DMS114 treated with DMSO at 0.1 percent for 48 hours (cell line): ENCODE results near the gene VPS45.
"Not testable (repeated sequence)": the region's sequence is repeated elsewhere in the genome, so short reads cannot be mapped to it uniquely, and the experiment has no call there.

Experiments
- DNase-seq: peaks from one replicate; lab custom pipeline; 2025; ENCODE audit not compliant: unreplicated experiment; lab: John Stamatoyannopoulos, UW

The VPS45 gene

DNA sequence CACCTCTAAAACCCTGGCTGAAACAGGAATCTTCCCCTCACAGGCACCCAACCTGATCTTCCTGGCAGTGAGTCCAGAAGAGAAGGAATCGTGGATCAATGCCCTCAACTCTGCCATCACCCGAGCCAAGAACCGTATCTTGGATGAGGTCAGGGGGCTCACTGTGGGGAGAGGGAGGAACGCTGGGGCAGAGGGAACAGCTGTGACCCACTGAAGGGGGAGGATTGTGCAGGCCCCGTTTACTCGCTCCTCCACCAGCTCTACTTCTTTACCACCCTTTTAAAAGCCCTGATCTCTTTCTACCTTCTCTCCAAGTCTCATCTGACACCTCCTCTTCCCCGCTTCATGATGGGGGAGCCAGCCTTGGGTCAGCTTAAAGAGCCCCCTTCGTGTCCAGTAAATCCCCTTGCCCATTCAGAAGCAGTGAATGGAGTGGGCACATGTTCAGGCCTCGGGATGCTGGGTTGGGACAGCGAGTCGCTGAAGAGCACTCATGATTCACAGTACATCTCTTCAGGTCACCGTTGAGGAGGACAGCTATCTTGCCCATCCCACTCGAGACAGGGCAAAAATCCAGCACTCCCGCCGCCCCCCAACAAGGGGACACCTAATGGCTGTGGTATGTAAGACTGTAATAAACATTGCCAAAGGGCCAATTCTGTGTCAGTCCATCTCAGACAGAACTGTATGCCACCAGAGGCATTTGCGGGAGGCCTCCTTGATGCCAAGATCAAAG, 89.5 kb downstream of the VPS45 start:
- DNase-seq, result no peak

GRCh38 chr1:150159550-150159949, 92.0 kb downstream of the VPS45 start:
- DNase-seq, result no peak

DNA sequence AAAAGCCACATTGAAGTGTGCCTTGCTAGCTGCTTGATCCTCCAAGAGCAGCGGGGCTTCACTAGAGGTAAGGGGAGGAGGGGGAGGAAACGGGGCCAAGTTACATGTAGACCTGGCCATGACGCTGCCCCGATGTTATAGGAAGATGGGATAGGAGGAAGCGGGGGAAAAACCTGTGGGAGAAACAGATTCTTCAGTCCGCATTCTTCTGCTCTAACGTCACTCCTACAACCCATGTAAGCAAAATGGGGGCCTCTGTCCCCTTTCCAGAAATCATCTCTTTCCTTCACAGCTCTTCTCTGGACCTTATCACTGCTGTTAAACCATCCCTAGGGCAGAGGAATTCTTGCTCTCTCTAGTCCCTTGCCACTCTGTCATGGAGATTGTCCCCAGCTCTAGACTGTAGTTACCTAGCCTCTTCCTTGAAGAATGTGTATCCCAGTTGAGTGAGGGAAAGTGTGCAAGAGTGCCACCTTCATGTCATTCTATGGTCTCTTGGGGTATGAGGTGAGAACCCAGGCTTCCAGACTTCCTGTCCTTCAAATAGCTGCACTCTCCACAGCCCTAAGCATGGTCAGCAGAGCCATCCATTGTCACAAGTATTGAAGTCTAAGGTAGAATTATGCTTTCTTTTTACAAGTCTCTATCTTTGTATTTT, 93.5 kb downstream of the VPS45 start:
- no peak for DNase-seq

DNA sequence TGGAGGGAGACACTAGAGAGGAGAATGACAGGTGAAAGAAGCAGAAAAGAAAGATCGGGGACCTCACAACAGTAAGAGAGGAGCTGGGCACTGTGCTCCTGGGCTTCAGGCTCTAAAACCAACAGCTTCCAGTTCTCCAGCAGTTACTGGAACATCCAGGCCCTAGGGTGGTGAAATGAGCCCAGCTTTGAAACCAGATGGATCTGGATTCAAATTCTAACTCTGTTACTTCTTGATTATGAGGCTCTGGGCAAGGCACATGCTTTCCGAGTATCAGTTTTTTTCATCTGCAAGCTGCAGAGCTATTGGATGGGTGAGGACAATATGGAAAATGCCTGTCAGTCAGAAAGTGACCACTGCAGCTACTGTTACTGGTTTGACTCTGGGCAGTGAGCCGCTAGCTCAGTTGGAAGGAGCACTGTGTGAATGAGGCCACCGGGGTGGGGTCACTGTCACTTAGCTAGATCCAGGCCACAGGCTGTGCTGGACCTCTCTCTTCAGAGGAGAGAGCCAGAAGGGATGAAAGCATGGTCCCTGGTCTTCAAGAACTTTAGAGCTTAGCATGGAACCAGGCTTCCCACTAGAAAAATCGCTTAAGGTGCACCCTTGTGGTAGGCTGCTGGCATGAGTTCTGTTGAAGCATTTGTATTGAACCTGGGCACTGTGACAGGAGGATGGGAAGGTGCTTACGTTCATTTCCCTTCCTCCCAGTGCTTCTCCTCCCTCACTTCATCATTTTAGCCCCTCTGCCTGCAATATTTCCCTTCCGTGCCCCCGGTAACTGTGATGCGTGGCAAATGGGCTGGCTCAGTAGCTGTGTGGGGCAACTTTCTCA, 94.4 kb downstream of the VPS45 start:
- no peak for DNase-seq

- no peak for DNase-seq
These were observed 94.9 kb downstream of the VPS45 start for GRCh38 chr1:150162582-150162861.

DNA sequence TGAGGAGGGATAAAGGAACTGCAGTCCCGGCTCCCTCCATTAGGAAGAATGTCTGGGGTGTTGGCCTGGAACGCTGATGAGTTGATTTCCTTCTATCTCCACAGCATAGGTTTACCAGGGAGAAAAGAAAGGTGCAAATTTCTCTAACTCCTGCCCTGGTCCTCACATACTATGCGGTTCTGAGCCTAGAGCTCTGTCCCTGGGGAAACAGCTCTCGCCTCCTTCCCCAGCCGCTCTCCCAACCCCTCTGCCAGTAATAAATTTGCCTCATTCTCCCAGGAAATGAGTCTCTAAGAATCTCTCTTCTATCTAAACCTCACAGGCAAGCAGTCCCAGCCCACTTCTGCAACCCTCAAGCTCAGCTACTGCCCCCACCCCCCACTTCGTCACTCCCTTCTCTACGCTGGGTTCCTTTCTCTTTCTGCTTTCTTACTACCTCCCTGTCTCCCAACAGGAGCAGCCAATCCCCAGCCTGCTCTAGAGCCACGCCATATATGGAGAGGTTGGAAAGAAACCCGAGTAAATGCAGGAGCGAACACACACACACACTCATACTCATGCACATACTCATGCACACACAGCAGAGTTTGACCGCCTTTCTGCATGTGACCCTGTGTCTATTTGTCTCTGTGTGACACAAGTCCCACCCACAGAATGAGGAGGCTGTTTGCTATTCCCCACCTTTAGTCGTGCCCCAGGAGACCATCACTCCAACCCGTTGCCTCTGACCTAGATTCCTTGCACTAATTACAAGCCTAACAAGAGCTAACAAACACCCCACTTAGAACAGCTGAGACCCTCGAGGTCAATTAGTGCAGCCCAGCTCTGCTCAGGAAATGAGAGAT, 95.5 kb downstream of the VPS45 start:
- DNase-seq, result no peak

GRCh38 chr1:150164224-150164623, 96.6 kb downstream of the VPS45 start:
- DNase-seq, result no peak

DNA sequence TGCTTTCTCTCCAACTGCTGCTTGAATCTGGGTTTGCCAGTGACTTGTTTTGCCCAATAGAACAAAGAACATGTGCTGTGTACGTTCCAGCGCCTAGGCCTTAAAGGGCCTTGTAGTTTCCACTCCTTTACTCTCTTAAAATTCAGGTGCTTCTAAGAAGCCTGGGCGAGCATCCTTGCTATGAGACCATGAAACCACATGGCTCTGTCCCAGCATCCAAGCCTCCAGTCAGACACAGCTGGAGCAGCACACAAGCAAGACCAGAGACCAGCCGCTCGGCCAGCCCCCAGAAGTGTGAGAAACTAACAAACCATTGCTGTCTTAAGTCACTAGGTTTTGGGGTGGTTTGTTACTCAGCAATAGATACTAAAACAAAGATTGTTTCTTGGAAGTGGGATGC, 97.2 kb downstream of the VPS45 start:
- no peak for DNase-seq

GRCh38 chr1:150165622-150166612, 98.3 kb downstream of the VPS45 start:
- peak; percentile 35 for DNase-seq

DNA sequence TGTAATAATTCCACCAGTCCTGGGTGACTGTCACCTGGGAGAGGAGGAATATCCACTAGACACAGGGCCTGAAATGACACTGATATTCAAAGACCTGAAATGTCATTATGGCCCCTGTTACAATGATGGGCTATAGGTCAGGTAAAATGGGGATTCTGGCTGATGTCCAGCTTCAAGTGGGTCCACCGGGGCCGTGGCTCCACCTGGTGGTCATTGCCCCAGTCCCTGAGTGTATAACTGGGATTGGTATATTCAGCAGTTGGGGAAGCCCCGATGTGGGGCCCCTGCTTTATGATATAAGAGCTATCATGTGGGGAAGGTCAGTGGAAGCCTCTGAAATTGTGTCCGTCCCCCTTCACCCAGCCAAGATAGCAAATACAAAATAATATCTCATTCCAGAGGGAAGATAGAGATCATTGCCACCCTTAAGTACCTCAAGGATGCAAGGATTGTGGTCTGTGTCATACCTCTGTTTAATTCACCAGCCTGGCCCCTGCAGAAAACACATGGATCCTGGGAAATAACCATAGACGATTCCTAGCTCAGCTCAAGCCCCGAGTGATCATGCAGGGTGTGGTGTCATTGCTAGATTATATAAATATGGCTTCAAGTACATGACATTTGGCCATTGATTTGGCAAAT, 101.5 kb downstream of the VPS45 start:
- DNase-seq, result no peak

DNA sequence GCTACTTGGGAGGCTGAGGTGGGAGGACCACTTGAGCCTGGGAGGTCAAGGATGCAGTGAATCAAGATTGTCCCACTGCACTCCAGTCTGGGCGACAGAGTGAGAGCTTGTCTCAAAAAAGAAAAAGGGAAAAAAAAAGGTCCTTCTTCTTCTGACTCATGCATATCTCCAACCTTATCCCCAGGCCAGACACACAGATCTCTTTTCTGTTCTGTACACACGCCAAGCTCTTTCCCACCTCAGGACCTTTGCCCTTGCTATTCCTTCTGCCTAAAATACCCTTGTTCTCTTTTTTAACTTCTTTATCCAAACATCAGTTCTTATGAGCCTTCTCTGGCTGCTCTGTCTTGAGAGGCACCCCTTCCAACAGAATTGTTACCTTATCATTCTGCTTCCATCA, 104.2 kb downstream of the VPS45 start:
- no peak for DNase-seq

GRCh38 chr1:150173141-150173585, 105.6 kb downstream of the VPS45 start:
- DNase-seq, result no peak

DNA sequence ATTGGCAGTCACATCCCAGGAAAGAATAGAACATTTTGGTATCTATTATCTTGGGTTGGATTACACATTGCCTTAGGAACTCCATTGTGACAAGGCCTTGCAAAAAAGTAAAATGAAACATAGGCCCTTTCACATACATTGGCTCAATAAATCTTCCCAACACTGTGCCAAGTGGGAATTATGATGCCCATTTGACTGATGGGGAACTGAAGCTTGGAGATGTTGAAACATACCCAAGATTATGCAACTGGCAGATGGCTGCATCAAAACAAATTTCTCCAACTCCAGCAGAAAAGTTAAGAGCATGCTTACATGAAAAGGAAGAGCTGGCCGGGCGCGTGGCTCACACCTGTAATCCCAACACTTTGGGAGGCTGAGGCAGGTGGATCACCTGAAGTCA, 109.0 kb downstream of the VPS45 start:
- DNase-seq, result no peak

DNA sequence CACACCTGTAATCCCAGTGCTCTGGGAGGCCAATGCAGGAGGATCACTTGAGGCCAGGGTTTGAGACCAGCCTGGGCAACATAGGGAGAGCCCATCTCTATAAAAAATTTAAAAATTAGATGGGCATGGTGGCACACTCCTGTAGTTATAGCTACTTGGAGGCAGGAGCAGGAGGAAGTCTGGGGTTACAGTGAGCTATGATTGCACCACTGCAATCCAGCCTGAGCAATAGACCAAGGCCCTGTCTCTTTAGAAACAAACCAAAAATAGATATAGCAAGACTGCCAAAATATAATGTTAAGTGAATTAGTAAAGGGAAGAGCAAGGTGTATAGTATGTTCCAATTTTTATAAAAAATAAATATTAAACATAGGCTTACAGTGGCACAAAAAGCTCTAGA, 111.0 kb downstream of the VPS45 start:
- DNase-seq, result no peak

DNA sequence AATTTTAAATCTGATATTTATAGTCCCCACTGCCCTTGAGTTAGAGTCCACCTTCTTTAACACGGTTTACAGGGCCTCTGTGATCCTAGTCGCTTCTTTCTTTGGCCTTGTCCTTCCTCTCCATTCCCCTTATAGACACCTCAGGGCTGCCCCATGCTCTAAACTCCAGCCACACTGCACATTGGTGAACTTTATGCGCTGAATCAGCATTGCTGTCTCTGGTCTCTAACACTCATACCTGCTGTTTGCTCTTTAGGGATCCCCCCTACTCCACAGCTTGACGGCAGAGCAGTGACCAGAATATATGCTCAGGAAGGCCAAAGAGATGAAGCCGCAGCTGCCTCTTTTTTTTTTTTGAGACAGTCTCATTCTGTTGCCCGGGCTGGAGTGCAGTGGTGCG, 112.3 kb downstream of the VPS45 start:
- no peak for DNase-seq

GRCh38 chr1:150180474-150180873, 112.9 kb downstream of the VPS45 start:
- no peak for DNase-seq

DNA sequence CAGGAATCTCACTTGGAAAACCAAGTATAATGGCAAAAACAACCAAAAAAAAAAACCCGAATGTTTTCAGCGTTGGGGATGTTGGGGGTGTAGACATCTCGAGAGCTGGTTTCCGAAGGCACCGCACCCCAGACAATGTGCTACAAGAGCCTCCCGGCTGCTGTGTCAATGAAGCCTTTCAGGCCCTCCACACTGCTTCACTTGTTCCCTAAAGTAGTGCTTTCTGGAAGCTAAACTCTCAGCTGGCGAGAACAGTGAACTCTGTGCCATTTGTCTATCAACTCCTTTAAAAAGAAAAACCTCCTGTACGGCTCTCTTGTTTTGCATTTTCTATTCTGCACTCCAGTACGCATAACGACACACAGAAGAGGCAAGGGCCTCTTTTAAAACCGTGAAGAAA, 114.7 kb downstream of the VPS45 start:
- no peak for DNase-seq

GRCh38 chr1:150183061-150183460, 115.5 kb downstream of the VPS45 start:
- no peak for DNase-seq

DNA sequence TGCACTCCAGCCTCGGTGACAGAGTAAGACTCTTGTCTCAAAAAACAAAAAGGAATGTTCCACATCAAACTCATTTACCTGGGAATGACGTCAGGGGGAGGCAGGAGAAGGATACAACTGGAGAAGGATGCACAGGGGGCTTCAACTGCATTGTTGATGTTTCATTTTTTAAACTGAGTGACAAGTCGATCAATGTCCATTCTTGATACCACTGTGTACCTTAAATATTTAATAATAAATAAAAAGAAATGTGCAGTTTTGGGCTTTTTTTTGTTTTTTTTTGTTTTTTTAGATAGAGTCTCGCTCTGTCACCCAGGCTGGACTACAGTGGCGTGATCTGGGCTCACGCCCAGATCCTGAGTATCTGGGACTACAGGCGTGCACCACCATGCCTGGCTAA, 117.9 kb downstream of the VPS45 start:
- no peak for DNase-seq

- not testable (repeated sequence) for DNase-seq
These were observed 118.8 kb downstream of the VPS45 start for GRCh38 chr1:150186438-150186788.
